ENCODE data around the gene KXD1. TPM values are rescaled to one million over a fixed set of nuclear protein-coding genes. Genes with fewer than 3 reads are reported as not detected.

The KXD1 gene
- total RNA-seq, 1 experiment from 2014 or later = 138 TPM

- no peak overlapping the region for H2BK20ac ChIP-seq (ENCODE audit: low read depth, low read length, poor library complexity, severe bottlenecking)
- H2AFZ ChIP-seq (ENCODE audit: low read length) = no peak overlapping the region
- no peak for TF ChIP-seq CTCF (conservative IDR thresholded peaks at IDR 0.05)
- H3K9me3 Mint-ChIP-seq = no peaks in the 10 kb centered on the region; a peak in 1 of 5 replicates
- no peak overlapping the region for H4K91ac ChIP-seq (ENCODE audit: insufficient read length, low read depth, low read length)
- H3K9ac ChIP-seq (ENCODE audit: extremely low read depth, insufficient read length, low read length) = no peak overlapping the region
- no peaks in the 10 kb centered on the region for H3K79me1 ChIP-seq (ENCODE audit: insufficient read depth, low read depth, low read length, poor library complexity, severe bottlenecking)
- H3K23ac ChIP-seq (ENCODE audit: insufficient read length, low read depth, low read length) = no peak overlapping the region
- no peak overlapping the region for H2BK120ac ChIP-seq (ENCODE audit: low read depth, low read length, poor library complexity, severe bottlenecking)
- DNase-seq = no peak
- H3K9me3 ChIP-seq (ENCODE audit: control insufficient read depth, low read depth, low read length) = no peaks in the 10 kb centered on the region
- no peaks in the 10 kb centered on the region for H3K79me2 ChIP-seq (ENCODE audit: insufficient read depth, low read length)
- H3K27me3 ChIP-seq (ENCODE audit: insufficient read depth, low read length) = peaks cover 32% of the 10 kb centered on the region
- no peaks in the 10 kb centered on the region; the same call in 1 of the 2 replicates for H3K4me1 ChIP-seq (ENCODE audit: insufficient read depth, low read length)
- no peak overlapping the region for H4K8ac ChIP-seq (replicated peaks; ENCODE audit: insufficient read length, low read depth, low read length)
- H3K56ac ChIP-seq (ENCODE audit: insufficient read length, low read depth, low read length) = no peak overlapping the region
- peaks cover 0 to 6% (median 0%) of the 10 kb centered on the region in 3 experiments; a peak in 2 of 7 replicates for H3K36me3 Mint-ChIP-seq (ENCODE audit: insufficient read depth in 1 of 3, low read depth in 3 of 3)
- H4K20me1 ChIP-seq (ENCODE audit: control insufficient read depth, insufficient read depth, insufficient read length) = no peaks in the 10 kb centered on the region
- no peak overlapping the region for H2BK12ac ChIP-seq (ENCODE audit: insufficient read length, low read depth, low read length)
- H3K23me2 ChIP-seq (ENCODE audit: insufficient read length, low read depth, low read length, poor library complexity, severe bottlenecking) = peaks cover 3% of the 10 kb centered on the region
- H3K4me1 Mint-ChIP-seq = peaks cover 16 to 29% of the 10 kb centered on the region in 2 experiments
- H2BK15ac ChIP-seq (ENCODE audit: low read depth, low read length) = no peak overlapping the region
- no peak overlapping the region for H3K14ac ChIP-seq (ENCODE audit: insufficient read depth, low read length)
- peaks cover 72% of the 10 kb centered on the region for H3K27me3 Mint-ChIP-seq (ENCODE audit: low read depth)
- no peak overlapping the region for H3T11ph ChIP-seq (ENCODE audit: low read length)
- H2BK5ac ChIP-seq (ENCODE audit: insufficient read length, low read length) = no peak overlapping the region
- H3K4me3 Mint-ChIP-seq = no peak overlapping the region
- whole genome bisulfite sequencing (ENCODE audit: extremely low coverage, insufficient read length, low lambda C conversion rate) = no CpG with 5 or more reads among the region's 4 CpGs
- H3K27ac ChIP-seq (ENCODE audit: insufficient read length, low read depth, low read length) = no peak overlapping the region
- no peak overlapping the region for H3K27ac Mint-ChIP-seq
- no peak overlapping the region for H3K18ac ChIP-seq (ENCODE audit: insufficient read length, low read depth, low read length)
- no peak overlapping the region for H2AK5ac ChIP-seq (ENCODE audit: insufficient read length, low read length)
- no peak overlapping the region for H3K4ac ChIP-seq (ENCODE audit: low read depth, low read length)
- no peak overlapping the region for H3K4me2 ChIP-seq (ENCODE audit: insufficient read depth, insufficient read length, low read length)
- H4K5ac ChIP-seq (ENCODE audit: insufficient read length, low read depth, low read length) = no peak overlapping the region
These were observed 44.2 kb downstream of the KXD1 start for GRCh38 chr19:18601875-18602274.
